GM21786 (cell line): ENCODE measurements around the gene IFFO2.
A peak's percentile ranks its signal among the peaks of the same experiment; 100 is the strongest.

ENCODE experiments used
- ATAC-seq: cut with Tn5 transposase; IDR thresholded peaks from one replicate; pipeline ENCODE4 v1.9.1; 2021; ENCODE audit not compliant: unreplicated experiment

Gene IFFO2

GRCh38 chr1:18921516-18922251 lies 34.8 kb downstream of the IFFO2 start:
- ATAC-seq, result no peak

- ATAC-seq, result no peak
These were observed 35.5 kb downstream of the IFFO2 start for GRCh38 chr1:18920931-18921330.

GRCh38 chr1:18919956-18920355 lies 36.5 kb downstream of the IFFO2 start:
- ATAC-seq, result no peak

GRCh38 chr1:18919197-18919905 lies 37.1 kb downstream of the IFFO2 start:
- ATAC-seq, result no peak

GRCh38 chr1:18918417-18918816 lies 38.1 kb downstream of the IFFO2 start:
- no peak for ATAC-seq

- no peak for ATAC-seq
These were observed 39.2 kb downstream of the IFFO2 start for GRCh38 chr1:18917071-18917799.

- no peak for ATAC-seq
These were observed 41.1 kb downstream of the IFFO2 start for GRCh38 chr1:18915341-18915740.

GRCh38 chr1:18913065-18913835 lies 43.2 kb downstream of the IFFO2 start:
- peak; percentile 52 for ATAC-seq

- no peak for ATAC-seq
These were observed 43.9 kb downstream of the IFFO2 start for GRCh38 chr1:18912550-18912949.

- ATAC-seq, result no peak
These were observed 47.3 kb downstream of the IFFO2 start for GRCh38 chr1:18908911-18909771.

GRCh38 chr1:18907917-18908845 lies 48.3 kb downstream of the IFFO2 start:
- no peak for ATAC-seq

GRCh38 chr1:18907021-18907916 lies 49.2 kb downstream of the IFFO2 start:
- ATAC-seq, result no peak

- no peak for ATAC-seq
These were observed 53.2 kb downstream of the IFFO2 start for GRCh38 chr1:18903291-18903756.

GRCh38 chr1:18902523-18903290 lies 53.8 kb downstream of the IFFO2 start, which contains the start of gene ALDH4A1:
TSS of gene ALDH4A1 (minus strand) at chr1:18902555. CDS start at chr1:18902523, 32 bp downstream.
- ATAC-seq, result peak; percentile 97

GRCh38 chr1:18901952-18902522 lies 54.4 kb downstream of the IFFO2 start:
- ATAC-seq, result peak; percentile 21

- ATAC-seq, result no peak
These were observed 55.1 kb downstream of the IFFO2 start for GRCh38 chr1:18901147-18901951.
